CD14-positive monocyte (primary cell): Measurements from ENCODE around the gene PKHD1. TPM values are rescaled to one million over a fixed set of nuclear protein-coding genes. Genes with fewer than 3 reads are reported as not detected.

Experiments
- DNase-seq, 3 donors: peaks; one replicate each; pipeline ENCODE4 v3.0.0-alpha.2; 2011 to 2022
- H2AFZ ChIP-seq: 2 replicates; pipeline ENCODE4 v1.6.0; 2012; ENCODE audit warnings: mild to moderate bottlenecking, low read depth, low read length, inconsistent platforms; ENCODE audit not compliant: insufficient read depth, poor library complexity, severe bottlenecking
- H3K27ac ChIP-seq, 2 donors: 1 replicate in 1 of 2; 2 replicates in 1 of 2; pipeline ENCODE4 v1.5.1; 2012 to 2013; ENCODE audit warnings: low read length in 2 of 2, control low read depth in 1 of 2, inconsistent platforms in 1 of 2, low read depth in 1 of 2, mild to moderate bottlenecking in 1 of 2
- H3K27me3 ChIP-seq, 2 donors: one replicate each; pipeline versions ENCODE4 v1.6.0 to v1.6.1; 2011 to 2013; ENCODE audit warnings: low read length in 2 of 2; ENCODE audit not compliant: control insufficient read depth in 2 of 2, insufficient read depth in 2 of 2
- H3K36me3 ChIP-seq, 2 donors: replicated peaks in 1 of 2; 1 replicate in 1 of 2; 2 replicates in 1 of 2; pipeline versions ENCODE4 v1.5.1 to v1.6.1; 2012 to 2013; ENCODE audit warnings: low read length in 2 of 2, control low read depth in 1 of 2, inconsistent platforms in 1 of 2, mild to moderate bottlenecking in 1 of 2; ENCODE audit not compliant: insufficient read depth in 2 of 2, control insufficient read depth in 1 of 2
- H3K4me1 ChIP-seq, 2 donors: 1 replicate in 1 of 2; 2 replicates in 1 of 2; pipeline versions ENCODE4 v1.5.1 to v1.6.1; 2012 to 2013; ENCODE audit warnings: low read length in 2 of 2, control low read depth in 1 of 2, inconsistent platforms in 1 of 2, mild to moderate bottlenecking in 1 of 2, moderate library complexity in 1 of 2; ENCODE audit not compliant: insufficient read depth in 2 of 2, control insufficient read depth in 1 of 2
- H3K4me2 ChIP-seq: replicated peaks from 2 replicates; pipeline ENCODE3; 2012; ENCODE audit warnings: low read length, moderate library complexity, mild to moderate bottlenecking; ENCODE audit not compliant: poor library complexity, severe bottlenecking; ENCODE audit errors: extremely low read depth
- H3K4me3 ChIP-seq, 3 experiments: fragments of 200-600 bp in 1 of 3; sonication (generic) in 1 of 3; replicated peaks in 1 of 3; 1 replicate in 2 of 3; 2 replicates in 1 of 3; pipeline ENCODE4 v1.5.1; 2011 to 2013; ENCODE audit warnings: low read length in 3 of 3, mild to moderate bottlenecking in 3 of 3, control low read depth in 2 of 3, low read depth in 2 of 3, inconsistent platforms in 1 of 3, moderate library complexity in 1 of 3
- H3K79me2 ChIP-seq: 2 replicates; pipeline ENCODE4 v1.6.0; 2012; ENCODE audit warnings: mild to moderate bottlenecking, control low read depth, inconsistent platforms, low read length, moderate library complexity; ENCODE audit not compliant: insufficient read depth
- H3K9ac ChIP-seq: 2 replicates; pipeline ENCODE4 v1.6.0; 2017; ENCODE audit warnings: low read length, mild to moderate bottlenecking; ENCODE audit not compliant: insufficient read depth, poor library complexity, severe bottlenecking
- H3K9me3 ChIP-seq, 2 donors: replicated peaks in 1 of 2; 1 replicate in 1 of 2; 2 replicates in 1 of 2; pipeline versions ENCODE4 v1.5.1 to v1.6.1; 2012 to 2013; ENCODE audit warnings: low read length in 2 of 2, control low read depth in 1 of 2; ENCODE audit not compliant: control insufficient read depth in 1 of 2, insufficient read depth in 1 of 2
- H4K20me1 ChIP-seq: 2 replicates; pipeline ENCODE4 v1.6.0; 2012; ENCODE audit warnings: mild to moderate bottlenecking, low read length, control low read depth, moderate library complexity; ENCODE audit not compliant: insufficient read depth
- H3K27ac Mint-ChIP-seq, 7 donors: one replicate each; pipeline ENCODE4 v1.8.0; 2020; ENCODE audit warnings: mild to moderate bottlenecking in 7 of 7, mixed read lengths in 7 of 7, moderate library complexity in 6 of 7, inconsistent platforms in 2 of 7
- H3K27me3 Mint-ChIP-seq, 3 donors: one replicate each; pipeline ENCODE4 v1.8.0; 2021 to 2022; ENCODE audit warnings: low read depth in 3 of 3, mild to moderate bottlenecking in 3 of 3, mixed read lengths in 3 of 3, moderate library complexity in 3 of 3, inconsistent platforms in 1 of 3
- H3K36me3 Mint-ChIP-seq, 2 donors: one replicate each; pipeline ENCODE4 v1.8.0; 2020; ENCODE audit warnings: mixed read lengths in 2 of 2, inconsistent platforms in 1 of 2, mild to moderate bottlenecking in 1 of 2
- H3K4me1 Mint-ChIP-seq: one replicate; pipeline ENCODE4 v1.8.0; 2020; ENCODE audit warnings: mild to moderate bottlenecking, mixed read lengths
- H3K4me3 Mint-ChIP-seq, 2 donors: one replicate each; pipeline ENCODE4 v1.8.0; 2020; ENCODE audit warnings: mild to moderate bottlenecking in 2 of 2, mixed read lengths in 2 of 2, moderate library complexity in 1 of 2
- H3K9me3 Mint-ChIP-seq, 7 donors: one replicate each; pipeline ENCODE4 v1.8.0; 2020 to 2022; ENCODE audit warnings: mixed read lengths in 7 of 7, mild to moderate bottlenecking in 6 of 7, moderate library complexity in 6 of 7, inconsistent platforms in 2 of 7
- CTCF ChIP-seq: fragments of 200-600 bp; IDR thresholded peaks from one replicate; pipeline ENCODE4 v1.8.0; 2022; ENCODE audit warnings: antibody characterized with exemption, mild to moderate bottlenecking
- WGBS: methylation state at CpG from one replicate; pipeline ENCODE4 v1.1.5; 2013; ENCODE audit warnings: missing lambda C conversion rate; ENCODE audit not compliant: insufficient coverage; 5-methylcytosine and 5-hydroxymethylcytosine counted together
- intact Hi-C, 2 donors: fragments of 100-400 bp; cut with micrococcal nuclease; formaldehyde crosslinking; loops; one replicate each; pipeline versions ENCODE4 v1.15.0 to v1.15.1; 2023
- polyA plus RNA-seq, 3 donors: library from polyadenylated mRNA; depleted of rRNA in 1 of 3; unstranded in 2 of 3; stranded (reverse) in 1 of 3; fragments of 300-500 nt in 2 of 3; fragments of >200 nt in 1 of 3; fragmentation: Illumina TruSeq in 2 of 3; gene quantifications; 1 replicate in 2 of 3; 2 replicates in 1 of 3; pipeline ENCODE4 v1.2.3, GENCODE V29; 2012 to 2021

Gene PKHD1
- polyA plus RNA-seq, 3 donors = not detected

DNA sequence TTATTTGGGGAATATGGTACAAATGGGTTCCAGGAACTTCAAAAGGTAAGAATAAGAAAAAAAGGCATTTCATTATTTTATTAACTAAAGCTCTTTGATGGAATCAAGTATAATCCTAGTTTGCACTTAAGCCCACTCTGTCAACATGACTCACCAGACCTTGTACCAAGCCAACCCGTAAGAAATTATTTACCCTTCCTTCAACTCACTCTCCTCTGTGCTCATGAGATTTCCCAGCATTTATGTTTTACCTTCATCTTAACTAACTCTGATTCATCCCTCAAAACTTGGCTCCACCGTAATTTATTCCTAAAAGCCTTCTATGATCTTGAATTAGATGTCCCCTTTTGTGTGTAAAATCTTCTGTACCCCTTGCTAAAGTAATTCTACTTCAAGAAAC lies 308.7 kb downstream of the PKHD1 start:
- no peaks in the 10 kb centered on the region for H3K27me3 ChIP-seq
- H3K4me3 Mint-ChIP-seq = no peak overlapping the region
- intact Hi-C loops = no loop called here
- H3K27ac ChIP-seq = no peak overlapping the region
- no peaks in the 10 kb centered on the region for H3K36me3 ChIP-seq
- no peaks in the 10 kb centered on the region for H3K9me3 Mint-ChIP-seq
- WGBS = 89% methylated on average over 2 of the region's 2 CpGs
- H3K4me1 Mint-ChIP-seq = no peaks in the 10 kb centered on the region
- no peak overlapping the region for H3K4me2 ChIP-seq
- H4K20me1 ChIP-seq = no peaks in the 10 kb centered on the region
- no peaks in the 10 kb centered on the region for H3K79me2 ChIP-seq
- no peak overlapping the region for H3K27ac Mint-ChIP-seq
- TF ChIP-seq CTCF = no peak
- no peak overlapping the region for H3K9ac ChIP-seq
- H3K9me3 ChIP-seq = no peaks in the 10 kb centered on the region
- no peaks in the 10 kb centered on the region for H3K4me1 ChIP-seq
- H3K27me3 Mint-ChIP-seq = no peaks in the 10 kb centered on the region
- H3K4me3 ChIP-seq = no peak overlapping the region
- H3K36me3 Mint-ChIP-seq = no peaks in the 10 kb centered on the region
- H2AFZ ChIP-seq = no peak overlapping the region
- DNase-seq = no peak

GRCh38 chr6:51777618-51778017 lies 309.8 kb downstream of the PKHD1 start:
- Histone ChIP-seq H3K4me1 (no peaks in the 10 kb centered on the region), H3K4me3 (no peak overlapping the region), H3K4me2 (no peak overlapping the region), H3K36me3 (no peaks in the 10 kb centered on the region), H2AFZ (no peak overlapping the region), H3K79me2 (no peaks in the 10 kb centered on the region), H4K20me1 (no peaks in the 10 kb centered on the region), H3K27ac (no peak overlapping the region), H3K9ac (no peak overlapping the region), H3K9me3 (no peaks in the 10 kb centered on the region), H3K27me3 (no peaks in the 10 kb centered on the region)
- no peaks in the 10 kb centered on the region for H3K9me3 Mint-ChIP-seq
- no peaks in the 10 kb centered on the region for H3K4me1 Mint-ChIP-seq
- DNase-seq = no peak
- no peaks in the 10 kb centered on the region for H3K36me3 Mint-ChIP-seq
- WGBS = 90% methylated on average over 2 of the region's 5 CpGs
- peaks cover 0 to under 1% (median 0%) of the 10 kb centered on the region in 3 donors for H3K27me3 Mint-ChIP-seq
- no peak overlapping the region for H3K4me3 Mint-ChIP-seq
- intact Hi-C loops = no loop called here
- no peak overlapping the region for H3K27ac Mint-ChIP-seq
- TF ChIP-seq CTCF = no peak
